GM19193 (cell line): ENCODE data around the gene OR5D14.

ENCODE experiments used
- POLR2A ChIP-seq: IDR thresholded peaks from 4 replicates; pipeline ENCODE4 v1.6.1; 2011; ENCODE audit not compliant: insufficient read depth, insufficient read length; ENCODE audit errors: extremely low read depth

The OR5D14 gene

DNA sequence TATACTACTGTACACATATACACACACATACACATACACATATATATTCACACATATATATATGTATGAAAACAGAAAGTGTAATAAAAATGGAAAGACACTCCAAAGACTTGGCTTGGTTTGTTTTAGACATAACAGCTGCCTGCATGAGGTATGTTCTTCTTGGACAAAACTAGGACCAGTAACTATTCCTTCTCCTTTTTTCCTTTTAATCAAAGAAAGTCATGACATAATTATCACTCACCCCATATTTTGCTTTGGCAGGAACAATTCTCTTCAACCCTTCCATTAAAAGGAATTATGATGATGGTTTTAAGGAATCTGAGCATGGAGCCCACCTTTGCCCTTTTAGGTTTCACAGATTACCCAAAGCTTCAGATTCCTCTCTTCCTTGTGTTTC lies at the start of gene OR5D14:
Gene OR5D14 (plus strand): TSS at position 301 of the 400 bp plus-strand sequence. CDS start 0 bp downstream, at position 301.
- TF ChIP-seq POLR2A: no peak

DNA sequence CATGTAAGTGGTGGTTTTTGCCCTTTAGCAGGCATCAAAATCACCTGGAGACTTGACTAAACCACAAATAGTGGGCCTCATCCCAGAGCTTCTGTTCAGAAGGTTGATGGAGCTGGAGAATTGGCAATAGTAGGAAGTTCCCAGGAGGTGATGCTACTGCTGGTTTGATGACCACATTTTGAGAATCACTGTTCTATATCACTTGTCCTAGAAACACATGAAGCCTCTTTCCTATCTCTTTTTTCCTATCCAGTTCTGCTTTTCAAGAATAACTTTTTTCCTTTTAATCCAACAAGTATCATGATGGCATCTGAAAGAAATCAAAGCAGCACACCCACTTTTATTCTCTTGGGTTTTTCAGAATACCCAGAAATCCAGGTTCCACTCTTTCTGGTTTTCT lies 22.2 kb upstream of the OR5D14 start, which contains the start of gene OR5D13:
Gene OR5D13 (plus strand): TSS at position 301 of the 400 bp plus-strand sequence. CDS start 0 bp downstream, at position 301.
- no peak for TF ChIP-seq POLR2A

DNA sequence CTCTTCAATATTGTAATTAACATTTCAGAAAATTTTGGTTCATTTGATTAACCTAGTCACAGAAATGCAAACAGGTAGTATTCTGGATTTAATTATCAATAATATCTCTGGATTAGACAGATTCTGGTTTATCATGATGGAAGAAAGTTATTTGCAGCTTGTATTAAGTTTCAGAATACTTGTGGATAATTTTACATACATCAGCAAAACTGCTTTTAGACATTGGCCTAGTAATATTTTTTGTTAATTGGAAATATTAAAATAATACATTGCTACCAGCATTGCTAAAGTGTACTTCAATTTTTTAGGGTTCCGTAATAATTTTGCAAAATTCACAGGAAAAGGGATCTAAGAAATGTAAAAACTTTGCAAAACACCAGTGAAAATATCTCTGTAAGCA lies 3.8 kb upstream of the OR5D14 start:
- TF ChIP-seq POLR2A: no peak

DNA sequence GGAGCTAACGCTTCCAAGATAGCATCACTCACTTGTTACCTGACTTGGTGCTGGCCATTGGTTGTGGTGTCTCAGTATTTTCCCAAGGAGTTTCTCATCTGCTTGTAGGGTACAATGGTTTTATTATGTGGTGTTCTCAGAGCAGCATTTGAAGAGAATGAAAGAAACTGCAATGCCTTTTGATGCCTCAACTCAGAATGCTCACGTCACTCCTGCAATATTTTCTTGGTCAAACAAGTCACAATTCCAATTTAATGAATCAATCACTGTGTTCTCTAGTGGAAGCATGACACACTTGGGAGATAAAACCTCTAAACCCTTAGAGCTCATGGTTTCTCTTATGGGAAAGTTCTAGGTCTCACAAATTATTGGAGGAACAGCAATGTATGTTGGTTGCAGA lies 2.0 kb upstream of the OR5D14 start:
- TF ChIP-seq POLR2A: no peak

DNA sequence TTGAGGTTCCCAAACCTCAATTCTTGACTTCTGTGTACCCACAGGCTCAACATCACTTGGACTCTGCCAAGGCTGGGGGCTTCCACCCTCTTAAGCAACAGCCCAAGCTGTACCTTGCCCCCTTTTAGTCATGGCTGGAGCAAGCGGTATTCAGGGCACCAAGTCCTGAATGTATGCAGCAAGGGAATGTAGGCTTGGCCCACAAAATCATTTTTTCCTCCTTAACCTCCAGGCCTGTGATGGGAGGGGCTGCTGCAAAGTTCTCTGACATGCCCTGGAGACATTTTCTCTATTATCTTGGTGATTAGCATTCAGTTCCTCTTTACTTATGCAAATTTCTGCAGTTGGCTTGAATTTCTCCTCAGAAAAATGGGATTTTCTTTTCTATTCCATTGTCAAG lies 10.9 kb downstream of the OR5D14 start:
- TF ChIP-seq POLR2A: no peak

DNA sequence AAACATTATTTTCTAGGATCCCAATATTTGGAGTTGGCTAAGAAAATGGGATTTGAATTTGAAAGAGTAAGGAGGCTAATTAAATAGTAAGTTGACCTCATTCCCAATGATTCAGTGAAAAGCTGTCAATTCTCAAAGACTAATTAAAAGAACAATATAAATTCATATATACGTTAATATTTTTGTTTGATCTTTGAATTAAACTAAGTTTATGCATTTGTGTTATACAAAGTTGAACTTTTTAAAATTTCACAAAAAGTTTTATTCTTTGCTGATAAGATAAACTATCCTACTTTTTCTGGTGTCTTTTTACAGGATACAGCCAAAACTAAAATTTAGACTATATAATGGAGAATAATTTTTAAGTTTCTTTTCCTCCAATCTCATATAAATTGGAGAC lies 15.7 kb downstream of the OR5D14 start, which contains the start of gene OR5L1:
Gene OR5L1 (plus strand): TSS at position 301 of the 400 bp plus-strand sequence. CDS start 100 bp downstream, outside the sequence.
- TF ChIP-seq POLR2A: no peak

DNA sequence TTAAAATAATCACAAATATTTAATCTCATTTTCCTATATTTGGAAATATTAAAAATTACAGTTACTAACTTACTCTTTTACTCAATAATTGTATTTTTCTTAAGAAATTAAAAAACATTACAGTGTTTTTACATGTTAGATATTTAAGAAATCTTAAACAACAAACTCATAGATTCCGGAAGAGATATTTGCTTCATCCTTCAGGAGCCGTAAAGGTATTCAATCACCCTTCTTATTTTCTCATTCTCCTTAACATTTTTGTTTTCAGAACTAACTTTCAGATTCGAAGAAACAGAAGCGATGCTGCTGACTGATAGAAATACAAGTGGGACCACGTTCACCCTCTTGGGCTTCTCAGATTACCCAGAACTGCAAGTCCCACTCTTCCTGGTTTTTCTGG lies 24.0 kb downstream of the OR5D14 start, which contains the start of gene OR5D18:
Gene OR5D18 (plus strand): TSS at position 301 of the 400 bp plus-strand sequence. CDS start 0 bp downstream, at position 301.
- no peak for TF ChIP-seq POLR2A

DNA sequence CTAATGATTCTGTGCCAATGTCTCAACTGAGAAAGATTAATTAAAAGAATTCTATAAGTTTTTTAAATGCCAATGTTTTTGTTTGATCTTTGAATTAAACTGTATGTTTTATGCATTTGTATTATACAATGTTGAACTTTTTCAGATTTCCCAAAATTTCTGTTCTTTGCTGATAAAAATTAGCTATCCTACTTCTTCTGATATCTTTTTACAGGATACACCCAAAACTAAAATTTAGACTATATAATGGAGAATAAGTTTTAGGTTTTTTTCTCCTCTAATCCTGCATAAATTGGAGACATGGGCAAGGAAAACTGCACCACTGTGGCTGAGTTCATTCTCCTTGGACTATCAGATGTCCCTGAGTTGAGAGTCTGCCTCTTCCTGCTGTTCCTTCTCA lies 31.6 kb downstream of the OR5D14 start, which contains the start of gene OR5L2:
Gene OR5L2 (plus strand): TSS at position 301 of the 400 bp plus-strand sequence. CDS start 0 bp downstream, at position 301.
- TF ChIP-seq POLR2A: no peak

DNA sequence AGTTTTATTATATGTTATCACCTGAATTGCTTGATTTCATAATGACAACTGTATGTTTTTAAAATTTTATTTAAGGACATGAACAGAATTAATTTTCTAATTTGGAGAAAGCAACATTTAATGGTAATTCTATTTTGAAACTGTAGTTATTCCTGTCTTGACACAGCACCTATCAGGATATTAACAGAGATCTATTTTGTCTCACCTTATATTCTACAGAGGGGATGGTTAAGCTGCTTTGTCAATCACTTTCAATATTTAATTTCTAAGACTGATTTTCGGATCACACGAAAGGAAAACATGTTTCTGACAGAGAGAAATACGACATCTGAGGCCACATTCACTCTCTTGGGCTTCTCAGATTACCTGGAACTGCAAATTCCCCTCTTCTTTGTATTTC lies 43.1 kb downstream of the OR5D14 start, which contains the start of gene OR5D16:
Gene OR5D16 (plus strand): TSS at position 301 of the 400 bp plus-strand sequence. CDS start 0 bp downstream, at position 301.
- TF ChIP-seq POLR2A: no peak
